GM23248 (cell line): ENCODE measurements around the gene ZFP57. TPM values are rescaled to one million over a fixed set of nuclear protein-coding genes. Genes with fewer than 3 reads are reported as not detected.

Experiments used
- DNase-seq: peaks from one replicate; pipeline ENCODE4 v3.0.0-alpha.2; 2015
- H2AFZ ChIP-seq: fragments of 200-600 bp; sonication (generic); 2 replicates; pipeline ENCODE4 v1.6.1; 2016; ENCODE audit warnings: antibody characterized with exemption
- H3F3A ChIP-seq: fragments of 200-600 bp; sonication (generic); 2 replicates; pipeline ENCODE4 v1.6.1; 2016; ENCODE audit warnings: mild to moderate bottlenecking, antibody characterized with exemption, mixed run types; ENCODE audit not compliant: insufficient read depth
- H3K27ac ChIP-seq: fragments of 200-600 bp; sonication (generic); 2 replicates; pipeline ENCODE4 v1.5.1; 2016; ENCODE audit warnings: mild to moderate bottlenecking
- H3K27me3 ChIP-seq: fragments of 200-600 bp; sonication (generic); replicated peaks from 2 replicates; pipeline ENCODE4 v1.6.1; 2016; ENCODE audit warnings: mild to moderate bottlenecking; ENCODE audit not compliant: insufficient read depth
- H3K36me3 ChIP-seq: fragments of 200-600 bp; sonication (generic); 2 replicates; pipeline ENCODE4 v1.6.1; 2016; ENCODE audit warnings: low read depth, mild to moderate bottlenecking
- H3K4me1 ChIP-seq: fragments of 200-600 bp; sonication (generic); 2 replicates; pipeline ENCODE4 v1.6.1; 2016; ENCODE audit warnings: mild to moderate bottlenecking; ENCODE audit not compliant: insufficient read depth
- H3K4me2 ChIP-seq: fragments of 200-600 bp; sonication (generic); one replicate; pipeline ENCODE4 v1.6.1; 2016; ENCODE audit warnings: mild to moderate bottlenecking; ENCODE audit not compliant: unreplicated experiment
- H3K4me3 ChIP-seq: fragments of 200-600 bp; sonication (generic); 2 replicates; pipeline ENCODE4 v1.5.1; 2016; ENCODE audit warnings: mild to moderate bottlenecking
- H3K79me2 ChIP-seq: fragments of 200-600 bp; sonication (generic); 2 replicates; pipeline ENCODE4 v1.6.1; 2016; ENCODE audit warnings: mild to moderate bottlenecking; ENCODE audit not compliant: insufficient read depth
- H3K9ac ChIP-seq: fragments of 200-600 bp; sonication (generic); 2 replicates; pipeline ENCODE4 v1.6.1; 2016; ENCODE audit warnings: mild to moderate bottlenecking
- H3K9me2 ChIP-seq: fragments of 200-600 bp; sonication (generic); 2 replicates; pipeline ENCODE4 v1.6.1; 2016; ENCODE audit warnings: mixed run types, mild to moderate bottlenecking, moderate library complexity; ENCODE audit not compliant: insufficient read depth
- H3K9me3 ChIP-seq: fragments of 200-600 bp; sonication (generic); one replicate; pipeline ENCODE4 v1.6.1; 2017; ENCODE audit warnings: low read depth
- H4K20me1 ChIP-seq: fragments of 200-600 bp; sonication (generic); 2 replicates; pipeline ENCODE4 v1.6.0; 2016; ENCODE audit not compliant: insufficient read depth
- EZH2 ChIP-seq: fragments of 200-600 bp; sonication (generic); IDR thresholded peaks from 2 replicates; pipeline ENCODE4 v1.6.1; 2018; ENCODE audit warnings: antibody characterized with exemption, mild to moderate bottlenecking; ENCODE audit not compliant: insufficient read depth, poor library complexity, severe bottlenecking
- EZH2phosphoT487 ChIP-seq: fragments of 200-600 bp; sonication (generic); IDR thresholded peaks from 2 replicates; pipeline ENCODE4 v1.6.1; 2018; ENCODE audit warnings: antibody characterized with exemption, moderate library complexity, mild to moderate bottlenecking, low read depth; ENCODE audit not compliant: insufficient read depth
- WGBS, 2 experiments: methylation state at CpG; one replicate each; pipeline ENCODE4 v1.1.6; 2015 to 2017; ENCODE audit warnings: low lambda C conversion rate in 2 of 2, low coverage in 1 of 2; ENCODE audit errors: missing lambda C conversion rate in 2 of 2; 5-methylcytosine and 5-hydroxymethylcytosine counted together
- in situ Hi-C: fragments of 300-500 bp; cut with MboI; formaldehyde crosslinking; loops from 2 replicates; pipeline ENCODE4 v1.15.0; 2020
- polyA plus RNA-seq: library from polyadenylated mRNA; unstranded; fragments of >200 nt; fragmentation: Nextera tagmentation; extraction: Ambion mirVana; gene quantifications from 2 replicates; pipeline ENCODE4 v1.2.1, GENCODE V29; 2016
- total RNA-seq: library from RNA; depleted of rRNA; stranded (reverse); fragments of >200 nt; shearing (Covaris generic); gene quantifications from 2 replicates; pipeline ENCODE4 v1.2.3, GENCODE V29; 2014

ZFP57 gene
- total and polyA plus RNA-seq, 2 experiments from 2014 or later = not detected

GRCh38 chr6:29656157-29656556, 24.8 kb downstream of the ZFP57 start:
- Histone ChIP-seq H3K4me2 (no peak overlapping the region), H3K9me3 (no peaks in the 10 kb centered on the region), H3F3A (no peaks in the 10 kb centered on the region), H3K27ac (no peak overlapping the region), H3K27me3 (peaks cover 9% of the 10 kb centered on the region), H2AFZ (no peak overlapping the region), H3K36me3 (no peaks in the 10 kb centered on the region), H3K9ac (no peak overlapping the region), H3K4me1 (no peaks in the 10 kb centered on the region), H3K4me3 (no peak overlapping the region), H3K79me2 (no peaks in the 10 kb centered on the region), H4K20me1 (no peaks in the 10 kb centered on the region), H3K9me2 (no peaks in the 10 kb centered on the region)
- no peak for DNase-seq
- in situ Hi-C loops = no loop called here
- 17 to 31% methylated on average over 2 of the region's 2 CpGs for WGBS, 2 experiments
- TF ChIP-seq EZH2phosphoT487 (no peak), EZH2 (no peak)

DNA sequence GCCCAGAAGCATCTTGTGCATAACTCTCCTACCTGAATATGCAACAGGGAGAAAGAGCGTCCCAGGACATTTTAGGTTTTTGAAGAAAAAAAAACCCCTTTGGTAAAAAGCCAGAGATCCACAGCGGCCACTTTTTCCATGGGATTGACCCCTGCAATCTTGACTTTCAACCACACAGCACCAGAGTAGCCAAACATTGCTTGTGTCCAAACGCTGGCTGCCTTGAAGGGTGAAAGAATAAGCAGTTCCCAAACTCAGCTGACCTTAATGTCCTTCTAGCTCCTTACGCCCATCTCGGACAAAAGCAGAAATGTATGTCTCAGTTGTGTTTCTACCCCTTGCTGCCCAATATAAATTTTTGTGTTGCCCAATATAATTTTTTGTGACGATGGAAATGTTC, 25.3 kb downstream of the ZFP57 start:
- DNase-seq = no peak
- H4K20me1 ChIP-seq = no peaks in the 10 kb centered on the region
- H3F3A ChIP-seq = no peaks in the 10 kb centered on the region
- H3K9me3 ChIP-seq = no peaks in the 10 kb centered on the region
- in situ Hi-C loops = no loop called here
- no peak overlapping the region for H3K4me2 ChIP-seq
- no peak overlapping the region for H2AFZ ChIP-seq
- TF ChIP-seq EZH2 (no peak), EZH2phosphoT487 (no peak)
- no peaks in the 10 kb centered on the region for H3K79me2 ChIP-seq
- 49 to 56% methylated on average over 6 of the region's 6 CpGs for WGBS, 2 experiments
- no peak overlapping the region for H3K27ac ChIP-seq
- H3K9me2 ChIP-seq = no peaks in the 10 kb centered on the region
- no peak overlapping the region for H3K9ac ChIP-seq
- no peak overlapping the region for H3K4me3 ChIP-seq
- H3K4me1 ChIP-seq = no peaks in the 10 kb centered on the region
- no peaks in the 10 kb centered on the region for H3K36me3 ChIP-seq
- peaks cover 9% of the 10 kb centered on the region for H3K27me3 ChIP-seq

- Histone ChIP-seq H3K27me3 (peaks cover 9% of the 10 kb centered on the region), H3K36me3 (no peaks in the 10 kb centered on the region), H4K20me1 (no peaks in the 10 kb centered on the region), H3K4me3 (no peak overlapping the region), H3K4me2 (no peak overlapping the region), H3K4me1 (no peaks in the 10 kb centered on the region), H2AFZ (no peak overlapping the region), H3K79me2 (no peaks in the 10 kb centered on the region), H3F3A (no peaks in the 10 kb centered on the region), H3K9me2 (no peaks in the 10 kb centered on the region), H3K9ac (no peak overlapping the region), H3K27ac (no peak overlapping the region), H3K9me3 (no peaks in the 10 kb centered on the region)
- WGBS, 2 experiments = 12 to 13% methylated on average over 8 of the region's 8 CpGs
- DNase-seq = peak; percentile 76
- TF ChIP-seq EZH2 (no peak), EZH2phosphoT487 (no peak)
- in situ Hi-C loops = no loop called here
Observed at GRCh38 chr6:29653452-29654038, 27.4 kb downstream of the ZFP57 start.

GRCh38 chr6:29652198-29652584, 28.8 kb downstream of the ZFP57 start:
- in situ Hi-C loops = no loop called here
- H3K27ac ChIP-seq = no peak overlapping the region
- H3K9me2 ChIP-seq = no peaks in the 10 kb centered on the region
- DNase-seq = no peak
- TF ChIP-seq EZH2phosphoT487 (no peak), EZH2 (no peak)
- no peaks in the 10 kb centered on the region for H3K36me3 ChIP-seq
- H3F3A ChIP-seq = no peaks in the 10 kb centered on the region
- no peak overlapping the region for H3K9ac ChIP-seq
- no peak overlapping the region for H2AFZ ChIP-seq
- no peaks in the 10 kb centered on the region for H4K20me1 ChIP-seq
- no peaks in the 10 kb centered on the region; the same call in 1 of the 2 replicates for H3K27me3 ChIP-seq
- no peak overlapping the region for H3K4me2 ChIP-seq
- H3K4me3 ChIP-seq = no peak overlapping the region
- H3K9me3 ChIP-seq = no peaks in the 10 kb centered on the region
- WGBS, 2 experiments = 70% methylated on average over 9 to 10 of the region's 10 CpGs
- H3K79me2 ChIP-seq = no peaks in the 10 kb centered on the region
- H3K4me1 ChIP-seq = no peaks in the 10 kb centered on the region
